ENCODE data around the gene NASP. TPM values are rescaled to one million over a fixed set of nuclear protein-coding genes. Genes with fewer than 3 reads are reported as not detected.

NASP gene
- total and polyA plus RNA-seq, 2 experiments from 2014 or later: 68.6 to 82.6 TPM

DNA sequence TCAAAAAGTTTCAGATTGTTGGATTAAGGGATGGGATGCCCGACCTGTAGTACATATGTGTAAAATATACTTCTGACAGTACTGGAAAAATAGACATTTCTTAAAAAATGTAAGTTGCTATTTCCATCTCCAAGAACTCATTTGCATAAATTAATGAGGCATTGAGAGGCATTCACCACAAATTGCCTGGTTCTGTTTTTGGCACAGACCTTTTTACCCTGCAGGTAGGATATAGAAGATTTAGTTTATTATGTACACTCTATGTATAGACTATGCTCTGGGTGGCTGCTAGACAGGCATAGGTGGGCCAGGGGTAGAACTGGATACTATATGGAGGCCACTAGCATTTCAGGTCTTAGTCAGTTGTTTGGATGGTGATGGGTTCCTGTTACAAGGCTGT lies 32.0 kb downstream of the NASP start:
- TF ChIP-seq EZH2 (IDR thresholded peaks at IDR 0.05; ENCODE audit: borderline replicate concordance) (no peak), EZH2phosphoT487 (IDR thresholded peaks at IDR 0.05; ENCODE audit: low read depth, severe bottlenecking, unreplicated experiment) (no peak)
- TF ChIP-seq, protein P1, sequence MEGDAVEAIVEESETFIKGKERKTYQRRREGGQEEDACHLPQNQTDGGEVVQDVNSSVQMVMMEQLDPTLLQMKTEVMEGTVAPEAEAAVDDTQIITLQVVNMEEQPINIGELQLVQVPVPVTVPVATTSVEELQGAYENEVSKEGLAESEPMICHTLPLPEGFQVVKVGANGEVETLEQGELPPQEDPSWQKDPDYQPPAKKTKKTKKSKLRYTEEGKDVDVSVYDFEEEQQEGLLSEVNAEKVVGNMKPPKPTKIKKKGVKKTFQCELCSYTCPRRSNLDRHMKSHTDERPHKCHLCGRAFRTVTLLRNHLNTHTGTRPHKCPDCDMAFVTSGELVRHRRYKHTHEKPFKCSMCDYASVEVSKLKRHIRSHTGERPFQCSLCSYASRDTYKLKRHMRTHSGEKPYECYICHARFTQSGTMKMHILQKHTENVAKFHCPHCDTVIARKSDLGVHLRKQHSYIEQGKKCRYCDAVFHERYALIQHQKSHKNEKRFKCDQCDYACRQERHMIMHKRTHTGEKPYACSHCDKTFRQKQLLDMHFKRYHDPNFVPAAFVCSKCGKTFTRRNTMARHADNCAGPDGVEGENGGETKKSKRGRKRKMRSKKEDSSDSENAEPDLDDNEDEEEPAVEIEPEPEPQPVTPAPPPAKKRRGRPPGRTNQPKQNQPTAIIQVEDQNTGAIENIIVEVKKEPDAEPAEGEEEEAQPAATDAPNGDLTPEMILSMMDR (IDR thresholded peaks at IDR 0.05; ENCODE audit: poor library complexity): no peak
- no peak for DNase-seq (ENCODE audit: low spot score)
- Histone ChIP-seq H3K9me2 (replicated peaks; ENCODE audit: insufficient read depth) (no peaks in the 10 kb centered on the region), H3K4me2 (no peak overlapping the region), H3K27me3 (no peaks in the 10 kb centered on the region), H3K27ac (no peak overlapping the region), H3K9me3 (ENCODE audit: low read depth) (no peaks in the 10 kb centered on the region), H3K4me1 (ENCODE audit: insufficient read depth) (no peaks in the 10 kb centered on the region), H3K36me3 (replicated peaks; ENCODE audit: insufficient read depth, low read depth) (no peaks in the 10 kb centered on the region), H2AFZ (no peak overlapping the region), H4K20me1 (ENCODE audit: insufficient read depth, poor library complexity, severe bottlenecking) (no peaks in the 10 kb centered on the region), H3K4me3 (no peak overlapping the region), H3K79me2 (peaks cover 3% of the 10 kb centered on the region)
- 94% methylated on average over 1 of the region's 1 CpG for WGBS (ENCODE audit: low lambda C conversion rate, missing lambda C conversion rate)

DNA sequence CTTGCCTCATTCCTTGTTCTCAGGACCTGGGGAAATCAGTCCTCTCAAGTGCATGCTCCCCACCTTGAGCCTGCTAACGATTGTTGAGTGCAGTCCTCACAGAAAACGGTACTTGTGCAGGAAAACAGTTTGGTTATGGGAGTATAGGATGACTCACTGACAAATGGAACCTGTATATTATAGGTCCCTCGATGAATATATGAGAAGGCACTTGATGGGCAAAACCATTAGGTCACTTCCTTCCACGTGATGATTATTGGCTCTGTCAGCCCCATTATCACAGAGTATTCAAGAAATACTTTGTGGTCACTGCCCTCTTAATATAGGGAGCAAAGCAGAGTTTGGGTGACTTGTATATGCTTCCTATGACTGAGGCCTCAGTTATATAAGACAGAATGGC lies 33.8 kb downstream of the NASP start:
- H2AFZ ChIP-seq: no peak overlapping the region
- no peak for DNase-seq (ENCODE audit: low spot score)
- H3K79me2 ChIP-seq: peaks cover 3% of the 10 kb centered on the region
- H3K4me3 ChIP-seq: no peak overlapping the region
- no peaks in the 10 kb centered on the region for H4K20me1 ChIP-seq (ENCODE audit: insufficient read depth, poor library complexity, severe bottlenecking)
- 97% methylated on average over 4 of the region's 4 CpGs for WGBS (ENCODE audit: low lambda C conversion rate, missing lambda C conversion rate)
- H3K27me3 ChIP-seq: no peaks in the 10 kb centered on the region
- no peaks in the 10 kb centered on the region for H3K9me3 ChIP-seq (ENCODE audit: low read depth)
- TF ChIP-seq, protein P1 (IDR thresholded peaks at IDR 0.05; ENCODE audit: poor library complexity): no peak
- TF ChIP-seq EZH2phosphoT487 (IDR thresholded peaks at IDR 0.05; ENCODE audit: low read depth, severe bottlenecking, unreplicated experiment) (no peak), EZH2 (IDR thresholded peaks at IDR 0.05; ENCODE audit: borderline replicate concordance) (no peak)
- no peak overlapping the region for H3K4me2 ChIP-seq
- H3K27ac ChIP-seq: no peak overlapping the region
- H3K4me1 ChIP-seq (ENCODE audit: insufficient read depth): no peaks in the 10 kb centered on the region
- no peaks in the 10 kb centered on the region for H3K9me2 ChIP-seq (replicated peaks; ENCODE audit: insufficient read depth)
- no peaks in the 10 kb centered on the region for H3K36me3 ChIP-seq (replicated peaks; ENCODE audit: insufficient read depth, low read depth)

- Histone ChIP-seq H3K36me3 (replicated peaks; ENCODE audit: insufficient read depth, low read depth) (no peaks in the 10 kb centered on the region), H3K4me3 (no peak overlapping the region), H3K4me1 (ENCODE audit: insufficient read depth) (no peaks in the 10 kb centered on the region), H3K4me2 (no peak overlapping the region), H3K79me2 (no peaks in the 10 kb centered on the region), H3K9me2 (replicated peaks; ENCODE audit: insufficient read depth) (no peaks in the 10 kb centered on the region), H2AFZ (no peak overlapping the region), H3K9me3 (ENCODE audit: low read depth) (no peaks in the 10 kb centered on the region), H3K27ac (no peak overlapping the region), H3K27me3 (no peaks in the 10 kb centered on the region), H4K20me1 (ENCODE audit: insufficient read depth, poor library complexity, severe bottlenecking) (no peaks in the 10 kb centered on the region)
- TF ChIP-seq, protein P1 (IDR thresholded peaks at IDR 0.05; ENCODE audit: poor library complexity): no peak
- no peak for TF ChIP-seq EZH2phosphoT487 (IDR thresholded peaks at IDR 0.05; ENCODE audit: low read depth, severe bottlenecking, unreplicated experiment)
- TF ChIP-seq EZH2 (IDR thresholded peaks at IDR 0.05; ENCODE audit: borderline replicate concordance): no peak
- WGBS (ENCODE audit: low lambda C conversion rate, missing lambda C conversion rate): 71% methylated on average over 8 of the region's 8 CpGs
- DNase-seq (ENCODE audit: low spot score): no peak
Observed at GRCh38 chr1:45619149-45619921, 35.5 kb downstream of the NASP start.

Measured in hepatocyte (in vitro differentiated cells).